Measurements from ENCODE around the gene XIRP2. TPM values are rescaled to one million over a fixed set of nuclear protein-coding genes. Genes with fewer than 3 reads are reported as not detected.

The XIRP2 gene
- total RNA-seq, 4 donors from 2014 or later, result 0.13 TPM; not detected in 3

GRCh38 chr2:167126165-167126564, 237.9 kb downstream of the XIRP2 start:
- H3K27me3 ChIP-seq, result no peaks in the 10 kb centered on the region
- DNase-seq, result no peak
- 76 to 84% methylated on average over 3 of the region's 3 CpGs for WGBS, 2 donors
- no peak overlapping the region for H3K4me3 ChIP-seq (replicated peaks in 1 of 3)
- intact Hi-C loops (cut with DNase I), result no loop called here
- no peaks in the 10 kb centered on the region for H3K36me3 ChIP-seq
- H3K9me3 ChIP-seq, result no peaks in the 10 kb centered on the region
- no peak for TF ChIP-seq CTCF (IDR thresholded peaks at IDR 0.05)
- no peak for TF ChIP-seq POLR2A (IDR thresholded peaks at IDR 0.05)
- H3K27ac ChIP-seq, result no peak overlapping the region
- no peaks in the 10 kb centered on the region for H3K4me1 ChIP-seq

GRCh38 chr2:167127135-167127534, 238.9 kb downstream of the XIRP2 start:
- no peak for TF ChIP-seq CTCF (IDR thresholded peaks at IDR 0.05)
- no peak for TF ChIP-seq POLR2A (IDR thresholded peaks at IDR 0.05)
- Histone ChIP-seq H3K27me3 (no peaks in the 10 kb centered on the region), H3K27ac (no peak overlapping the region), H3K4me3 (replicated peaks in 1 of 3) (no peak overlapping the region), H3K9me3 (no peaks in the 10 kb centered on the region), H3K36me3 (no peaks in the 10 kb centered on the region), H3K4me1 (no peaks in the 10 kb centered on the region)
- WGBS, 2 donors, result 29 to 39% methylated on average over 1 of the region's 1 CpG
- intact Hi-C loops (cut with DNase I), result no loop called here
- DNase-seq, result no peak

- intact Hi-C loops (cut with DNase I), result no loop called here
- Histone ChIP-seq H3K4me1 (no peaks in the 10 kb centered on the region), H3K9me3 (no peaks in the 10 kb centered on the region), H3K27ac (no peak overlapping the region), H3K36me3 (no peaks in the 10 kb centered on the region), H3K4me3 (replicated peaks in 1 of 3) (no peak overlapping the region), H3K27me3 (no peaks in the 10 kb centered on the region)
- WGBS, 2 donors, result 95 to 98% methylated on average over 9 of the region's 9 CpGs
- no peak for DNase-seq
- no peak for TF ChIP-seq CTCF (IDR thresholded peaks at IDR 0.05)
- no peak for TF ChIP-seq POLR2A (IDR thresholded peaks at IDR 0.05)
Measured at GRCh38 chr2:167128130-167128529, 239.8 kb downstream of the XIRP2 start.

GRCh38 chr2:167132066-167132465, 243.8 kb downstream of the XIRP2 start:
- WGBS, 2 donors, result 91 to 94% methylated on average over 1 of the region's 1 CpG
- intact Hi-C loops (cut with DNase I), result no loop called here
- Histone ChIP-seq H3K27me3 (no peaks in the 10 kb centered on the region), H3K27ac (no peak overlapping the region), H3K9me3 (no peaks in the 10 kb centered on the region), H3K4me1 (no peaks in the 10 kb centered on the region), H3K36me3 (no peaks in the 10 kb centered on the region), H3K4me3 (replicated peaks in 1 of 3) (no peak overlapping the region)
- no peak for TF ChIP-seq CTCF (IDR thresholded peaks at IDR 0.05)
- no peak for TF ChIP-seq POLR2A (IDR thresholded peaks at IDR 0.05)
- no peak for DNase-seq

- no peaks in the 10 kb centered on the region for H3K27me3 ChIP-seq
- TF ChIP-seq CTCF (IDR thresholded peaks at IDR 0.05) (no peak), POLR2A (IDR thresholded peaks at IDR 0.05) (no peak)
- WGBS, 2 donors, result 64 to 93% methylated on average over 3 of the region's 3 CpGs
- intact Hi-C loops (cut with DNase I), result no loop called here
- no peaks in the 10 kb centered on the region for H3K4me1 ChIP-seq
- H3K36me3 ChIP-seq, result no peaks in the 10 kb centered on the region
- no peak overlapping the region for H3K4me3 ChIP-seq (replicated peaks in 1 of 3)
- no peak for DNase-seq
- H3K9me3 ChIP-seq, result no peaks in the 10 kb centered on the region
- H3K27ac ChIP-seq, result no peak overlapping the region
Measured at GRCh38 chr2:167132906-167133555, 244.8 kb downstream of the XIRP2 start.
